K562 (cell line): ENCODE data around the gene APBB2. TPM values are rescaled to one million over a fixed set of nuclear protein-coding genes. Genes with fewer than 3 reads are reported as not detected.

Experiments
- ATAC-seq: fragments of 200-7000 bp; cut with Tn5 transposase; 3 replicates; pipeline ENCODE4 v1.9.1; 2020; ENCODE audit warnings: moderate library complexity
- BruUV-seq: library from RNA; stranded (reverse); fragments of 400-500 nt; replicated peaks from 2 replicates; lab custom pipeline; 2021; lab: Mats Ljungman, UMichigan
- CTCF ChIA-PET: fragments of 300-600 bp; formaldehyde crosslinking; extraction: SDS; loops from one replicate; lab custom pipeline; 2021; ENCODE audit warnings: low intra/inter-chr PET ratio; lab: Yijun Ruan, JAX
- POLR2A ChIA-PET: fragments of 300-600, 350-650 bp; sonication (Branson Sonifier 250); formaldehyde crosslinking; extraction: SDS; loops from one replicate; lab custom pipeline; 2021; ENCODE audit warnings: antibody characterized with exemption, inconsistent platforms; lab: Yijun Ruan, JAX
- DNase-seq, 4 experiments: peaks; one replicate each; pipeline versions ENCODE4 v3.0.0 to v3.0.0-alpha.2; 2011 to 2018; ENCODE audit warnings: low spot score in 3 of 4, mixed read lengths in 3 of 4; ENCODE audit errors: extremely low read depth in 1 of 4
- FAIRE-seq: peaks from 2 replicates; lab custom pipeline; 2011; peaks lifted over from hg19 to GRCh38; lab: Jason Lieb, UNC
- H2AFZ ChIP-seq: 2 replicates; pipeline ENCODE4 v1.6.0; 2011; ENCODE audit warnings: low read depth, low read length, control low read depth, inconsistent platforms
- H3K27ac ChIP-seq: fragments of 200-600 bp; 3 replicates; pipeline ENCODE4 v1.8.0; 2011; ENCODE audit warnings: low read depth, mild to moderate bottlenecking, control low read depth, inconsistent platforms, low read length, moderate library complexity, mixed read lengths; ENCODE audit errors: extremely low read depth
- H3K27me3 ChIP-seq, 2 experiments: fragments of 300-600 bp in 1 of 2; 2 replicates in 1 of 2; 3 replicates in 1 of 2; pipeline versions ENCODE4 v1.6.0 to v1.8.0; 2011; ENCODE audit warnings: inconsistent platforms in 2 of 2, low read length in 2 of 2, mild to moderate bottlenecking in 1 of 2, mixed read lengths in 1 of 2, moderate library complexity in 1 of 2; ENCODE audit not compliant: control insufficient read depth in 2 of 2, insufficient read depth in 2 of 2
- H3K36me3 ChIP-seq: fragments of 300-600 bp; 3 replicates; pipeline ENCODE4 v1.8.0; 2011; ENCODE audit warnings: mild to moderate bottlenecking, low read length, inconsistent platforms; ENCODE audit not compliant: control insufficient read depth, insufficient read depth
- H3K4me1 ChIP-seq, 2 experiments: fragments of 200-600 bp in 1 of 2; replicated peaks in 1 of 2; 2 replicates in 1 of 2; 3 replicates in 1 of 2; pipeline versions ENCODE4 v1.5.1 to v1.8.0; 2011; ENCODE audit warnings: inconsistent platforms in 2 of 2, low read length in 2 of 2, mild to moderate bottlenecking in 1 of 2, mixed read lengths in 1 of 2, moderate library complexity in 1 of 2; ENCODE audit not compliant: control insufficient read depth in 2 of 2, insufficient read depth in 2 of 2
- H3K4me2 ChIP-seq: 2 replicates; pipeline ENCODE4 v1.6.1; 2011; ENCODE audit warnings: low read length, control low read depth, inconsistent platforms, mixed read lengths; ENCODE audit not compliant: insufficient read depth
- H3K4me3 ChIP-seq: fragments of 200-600 bp; sonication (generic), shearing (Covaris generic); 2 replicates; pipeline ENCODE4 v1.5.1; 2016; ENCODE audit warnings: control low read depth, inconsistent platforms
- H3K79me2 ChIP-seq: fragments of 200-600 bp; 3 replicates; pipeline ENCODE4 v1.8.0; 2011; ENCODE audit warnings: low read length, inconsistent platforms; ENCODE audit not compliant: control insufficient read depth, insufficient read depth
- H3K9ac ChIP-seq, 2 experiments: 2 replicates each; pipeline versions ENCODE4 v1.6.0 to v1.6.1; 2011; ENCODE audit warnings: low read depth in 2 of 2, low read length in 2 of 2, control low read depth in 1 of 2, inconsistent platforms in 1 of 2, mild to moderate bottlenecking in 1 of 2, mixed read lengths in 1 of 2; ENCODE audit not compliant: insufficient read depth in 1 of 2
- H3K9me1 ChIP-seq: one replicate; pipeline ENCODE4 v1.6.0; 2011; ENCODE audit warnings: inconsistent platforms, mild to moderate bottlenecking, low read length, moderate library complexity; ENCODE audit not compliant: control insufficient read depth, insufficient read depth
- H3K9me3 ChIP-seq: replicated peaks from 2 replicates; pipeline ENCODE4 v1.5.1; 2011; ENCODE audit warnings: low read depth, low read length, inconsistent platforms; ENCODE audit not compliant: control insufficient read depth, insufficient read depth
- H4K20me1 ChIP-seq: replicated peaks from 2 replicates; pipeline ENCODE4 v1.6.1; 2011; ENCODE audit warnings: low read length, inconsistent platforms, mixed read lengths; ENCODE audit not compliant: control insufficient read depth, insufficient read depth
- CBX1 ChIP-seq: sonication (generic); IDR thresholded peaks from 2 replicates; pipeline ENCODE4 v1.6.1; 2016; ENCODE audit warnings: antibody characterized with exemption, low read depth, mild to moderate bottlenecking
- E2F4 ChIP-seq: sonication (generic); formaldehyde crosslinking; IDR thresholded peaks from 2 replicates; pipeline ENCODE4 v1.8.0; 2022; ENCODE audit warnings: mild to moderate bottlenecking, low read depth, missing genetic modification reagents
- NFXL1 ChIP-seq: fragments of 450-650 bp; formaldehyde crosslinking; IDR thresholded peaks from 2 replicates; pipeline ENCODE4 v1.4.0; 2021; ENCODE audit warnings: mild to moderate bottlenecking
- PRMT5 ChIP-seq: sonication (generic); formaldehyde crosslinking; IDR thresholded peaks from 2 replicates; pipeline ENCODE4 v1.5.0; 2020; ENCODE audit warnings: missing genetic modification reagents
- RAD21 ChIP-seq, 2 experiments: fragments of 250-450 bp in 1 of 2; fragments of 450-650 bp in 1 of 2; sonication (Bioruptor Pico) in 1 of 2; formaldehyde crosslinking in 1 of 2; IDR thresholded peaks in 1 of 2; conservative IDR thresholded peaks in 1 of 2; 2 replicates each; pipeline versions ENCODE4 v1.4.0 to v1.8.0; 2020 to 2022; ENCODE audit warnings: mild to moderate bottlenecking in 2 of 2, moderate library complexity in 1 of 2
- RBM15 ChIP-seq: fragments of 200-400 bp; formaldehyde crosslinking; IDR thresholded peaks from 2 replicates; pipeline ENCODE4 v1.6.1; 2018; ENCODE audit warnings: mild to moderate bottlenecking, low read length, moderate library complexity; ENCODE audit not compliant: insufficient read depth
- RERE ChIP-seq: sonication (generic); formaldehyde crosslinking; IDR thresholded peaks from 2 replicates; pipeline ENCODE4 v1.8.0; 2023; ENCODE audit warnings: missing genetic modification reagents, mild to moderate bottlenecking, borderline replicate concordance
- SAFB ChIP-seq: fragments of 200-400 bp; formaldehyde crosslinking; IDR thresholded peaks from 2 replicates; pipeline ENCODE4 v1.6.1; 2017; ENCODE audit warnings: low read depth, low read length, borderline replicate concordance
- TBL1XR1 ChIP-seq, 2 experiments: IDR thresholded peaks; 2 replicates each; pipeline ENCODE4 v1.6.1; 2012; ENCODE audit warnings: improper control_type of control experiment in 2 of 2, low read length in 2 of 2, mild to moderate bottlenecking in 1 of 2
- TEAD4 ChIP-seq, 2 experiments: sonication (generic) in 1 of 2; formaldehyde crosslinking in 1 of 2; IDR thresholded peaks; 2 replicates each; pipeline versions ENCODE4 v1.6.1 to v1.8.0; 2012 to 2022; ENCODE audit warnings: borderline replicate concordance in 1 of 2, inconsistent platforms in 1 of 2, low read length in 1 of 2, mild to moderate bottlenecking in 1 of 2, missing genetic modification reagents in 1 of 2
- TGIF2 ChIP-seq: sonication (generic); formaldehyde crosslinking; IDR thresholded peaks from 2 replicates; pipeline ENCODE4 v1.8.1; 2022; ENCODE audit warnings: mild to moderate bottlenecking, missing genetic modification reagents, moderate library complexity
- THRAP3 ChIP-seq: fragments of 450-650 bp; IDR thresholded peaks from 2 replicates; pipeline ENCODE4 v1.6.1; 2016; ENCODE audit warnings: mild to moderate bottlenecking, inconsistent platforms, borderline replicate concordance
- ZKSCAN3 ChIP-seq: fragments of 250-450 bp; sonication (Bioruptor Pico); IDR thresholded peaks from 2 replicates; pipeline ENCODE4 v1.4.0; 2020
- ZNF12 ChIP-seq: sonication (generic); formaldehyde crosslinking; IDR thresholded peaks from 2 replicates; pipeline ENCODE4 v1.4.0; 2020; ENCODE audit warnings: mild to moderate bottlenecking, missing genetic modification reagents
- ZNF184 ChIP-seq: sonication (generic); formaldehyde crosslinking; IDR thresholded peaks from 2 replicates; pipeline ENCODE4 v1.5.0; 2020; ENCODE audit warnings: missing genetic modification reagents
- ZNF584 ChIP-seq: fragments of 200-800 bp; sonication (Bioruptor generic); IDR thresholded peaks from 2 replicates; pipeline ENCODE4 v1.6.1; 2016; ENCODE audit warnings: low read depth, mild to moderate bottlenecking, missing genetic modification characterization, missing compliant biosample characterization
- ZNF780A ChIP-seq: fragments of 250-450 bp; sonication (Bioruptor Pico); IDR thresholded peaks from 2 replicates; pipeline ENCODE4 v1.5.0; 2021; ENCODE audit warnings: mild to moderate bottlenecking
- WGBS: fragments of 100-300 bp; shearing (Covaris generic); methylation state at CpG from one replicate; pipeline ENCODE4 v1.1.6; 2016; ENCODE audit warnings: low coverage, mixed read lengths; ENCODE audit not compliant: insufficient coverage; ENCODE audit errors: missing lambda C conversion rate; 5-methylcytosine and 5-hydroxymethylcytosine counted together
- in situ Hi-C: fragments of 300-500 bp; cut with MboI; formaldehyde crosslinking; loops from 4 replicates; pipeline ENCODE4 v1.15.0; 2018; ENCODE audit warnings: inconsistent platforms, mixed read lengths
- intact Hi-C: fragments of 100-400 bp; cut with micrococcal nuclease; formaldehyde crosslinking; loops from 2 replicates; pipeline ENCODE4 v1.14.2; 2022
- polyA plus RNA-seq, 8 experiments: library from polyadenylated mRNA; depleted of rRNA in 4 of 8; stranded (reverse) in 5 of 8; unstranded in 3 of 8; fragments of >200 nt; fragmentation: Nextera tagmentation in 2 of 8; fragmentation: Illumina TruSeq in 1 of 8; extraction: Ambion mirVana in 2 of 8; extraction: Trizol in 1 of 8; gene quantifications; 2 replicates each; pipeline versions ENCODE4 v1.2.1 to v1.2.3, GENCODE V29; 2011 to 2014; ENCODE audit warnings: inconsistent platforms in 1 of 8, missing spikeins in 1 of 8
- total RNA-seq, 7 experiments: library from RNA; depleted of rRNA in 6 of 7; stranded (reverse); fragments of >200 nt in 6 of 7; fragmentation: Illumina TruSeq in 2 of 7; extraction: Trizol in 2 of 7; gene quantifications; 2 replicates each; pipeline versions ENCODE4 v1.2.1 to v1.2.3, GENCODE V29; 2011 to 2021; ENCODE audit warnings: low replicate concordance in 1 of 7

The APBB2 gene
- total and polyA plus RNA-seq, 9 of the 15 experiments (the other 6 are each of a cell fraction or from before 2014, with no cell fraction given) = 0.08 to 2.1 (median 1.4) TPM

- Histone ChIP-seq H2AFZ (no peak overlapping the region), H3K27me3 (peaks cover 3 to 14% of the 10 kb centered on the region in 2 experiments; a peak in 4 of 5 replicates), H3K4me3 (no peak overlapping the region), H3K9ac (no peak overlapping the region), H3K27ac (no peak overlapping the region), H4K20me1 (no peaks in the 10 kb centered on the region), H3K9me3 (no peaks in the 10 kb centered on the region), H3K4me2 (no peak overlapping the region), H3K9me1 (no peaks in the 10 kb centered on the region), H3K4me1 (no peaks in the 10 kb centered on the region), H3K36me3 (no peaks in the 10 kb centered on the region), H3K79me2 (no peaks in the 10 kb centered on the region)
- intact Hi-C loops (no loop called here), in situ Hi-C loops (no loop called here)
- BruUV-seq = no TSS peak
- no peak for DNase-seq
- ChIA-PET CTCF (no interaction called here), POLR2A (interaction anchor here (0.6 kb wide), 1 partner anchor 167 kb away, joined by 3 read pairs; no protein-coding TSS in a partner anchor)
- ATAC-seq = no peak
- FAIRE-seq = no peak
- WGBS = 0% methylated on average over 3 of the region's 4 CpGs
- TF ChIP-seq ZNF780A (CRISPR knock-in tag) (no peak), TEAD4 (IDR thresholded peaks at IDR 0.05; ENCODE audit: low read length) (no peak), TEAD4 (CRISPR knock-in tag; IDR thresholded peaks at IDR 0.05; ENCODE audit: borderline replicate concordance) (no peak), NFXL1 (CRISPR knock-in tag) (no peak), TGIF2 (no peak), TBL1XR1 (IDR thresholded peaks at IDR 0.05; ENCODE audit: low read length in 2 of 2) (no peak), RBM15 (no peak), RERE (no peak), SAFB (no peak), ZNF184 (CRISPR knock-in tag) (no peak), ZNF12 (no peak), PRMT5 (CRISPR knock-in tag) (no peak), E2F4 (CRISPR knock-in tag) (no peak), RAD21 (CRISPR knock-in tag; conservative IDR thresholded peaks at IDR 0.05 in 1 of 2, IDR thresholded peaks at IDR 0.05 in 1 of 2) (no peak), ZNF584 (no peak), THRAP3 (no peak), CBX1 (no peak), ZKSCAN3 (CRISPR knock-in tag) (no peak)
These were observed 344.2 kb downstream of the APBB2 start for GRCh38 chr4:40870150-40870549.
